ENCODE results near the gene KCTD17. TPM values are rescaled to one million over a fixed set of nuclear protein-coding genes. Genes with fewer than 3 reads are reported as not detected.

Gene KCTD17, protein sequence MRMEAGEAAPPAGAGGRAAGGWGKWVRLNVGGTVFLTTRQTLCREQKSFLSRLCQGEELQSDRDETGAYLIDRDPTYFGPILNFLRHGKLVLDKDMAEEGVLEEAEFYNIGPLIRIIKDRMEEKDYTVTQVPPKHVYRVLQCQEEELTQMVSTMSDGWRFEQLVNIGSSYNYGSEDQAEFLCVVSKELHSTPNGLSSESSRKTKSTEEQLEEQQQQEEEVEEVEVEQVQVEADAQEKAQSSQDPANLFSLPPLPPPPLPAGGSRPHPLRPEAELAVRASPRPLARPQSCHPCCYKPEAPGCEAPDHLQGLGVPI
- 51.1 and 55.3 TPM in 2 replicates for total RNA-seq

DNA sequence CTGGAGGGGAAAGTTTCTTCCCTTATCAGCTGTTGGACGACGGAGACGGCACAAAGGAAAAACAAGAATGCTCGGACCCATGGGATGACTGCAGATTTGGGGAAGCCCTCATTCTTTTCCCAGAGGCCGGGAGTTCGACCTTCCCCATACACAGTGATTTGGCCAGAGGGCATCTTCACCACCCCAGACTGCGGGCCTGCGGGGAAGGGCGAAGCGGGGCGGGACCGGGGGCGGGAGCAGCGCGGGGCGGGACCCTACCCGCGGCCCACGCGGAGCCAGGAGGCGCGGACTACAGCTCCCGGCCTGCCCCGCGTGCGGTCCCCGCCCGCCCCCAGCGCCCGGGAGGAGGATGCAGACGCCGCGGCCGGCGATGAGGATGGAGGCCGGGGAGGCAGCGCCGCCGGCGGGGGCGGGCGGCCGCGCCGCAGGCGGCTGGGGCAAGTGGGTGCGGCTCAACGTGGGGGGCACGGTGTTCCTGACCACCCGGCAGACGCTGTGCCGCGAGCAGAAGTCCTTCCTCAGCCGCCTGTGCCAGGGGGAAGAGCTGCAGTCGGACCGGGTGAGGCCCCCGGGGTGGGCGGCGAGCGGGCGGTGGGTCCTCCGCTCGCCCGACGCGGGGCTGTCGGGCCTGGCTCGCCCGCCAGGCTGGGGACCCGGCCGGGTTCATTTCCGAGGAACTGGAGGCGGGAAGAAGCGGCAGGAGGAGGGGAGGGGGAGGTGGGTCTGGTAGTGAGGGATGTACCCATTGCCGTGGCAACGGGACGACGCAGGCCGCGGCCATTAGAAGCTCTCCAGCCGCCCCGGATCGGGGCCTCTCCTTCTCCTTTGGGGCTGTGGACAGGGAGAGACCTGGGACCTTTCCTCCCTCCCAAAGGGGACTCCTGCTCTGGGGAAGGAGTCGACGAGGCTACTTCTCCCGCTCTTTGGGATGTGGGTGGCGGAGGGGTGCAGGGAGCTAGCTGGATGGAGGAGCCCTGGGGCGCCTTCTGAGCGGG is at the start of gene KCTD17:
Gene KCTD17, plus strand, starts transcription at position 352 of the 995 bp plus-strand sequence. Its CDS starts 19 bp downstream, at position 371.
- intact Hi-C loops (cut with micrococcal nuclease), result loop anchor here (1.0 to 5.0 kb wide), 3 partner anchors 28 to 148 kb away; no protein-coding TSS in a partner anchor

DNA sequence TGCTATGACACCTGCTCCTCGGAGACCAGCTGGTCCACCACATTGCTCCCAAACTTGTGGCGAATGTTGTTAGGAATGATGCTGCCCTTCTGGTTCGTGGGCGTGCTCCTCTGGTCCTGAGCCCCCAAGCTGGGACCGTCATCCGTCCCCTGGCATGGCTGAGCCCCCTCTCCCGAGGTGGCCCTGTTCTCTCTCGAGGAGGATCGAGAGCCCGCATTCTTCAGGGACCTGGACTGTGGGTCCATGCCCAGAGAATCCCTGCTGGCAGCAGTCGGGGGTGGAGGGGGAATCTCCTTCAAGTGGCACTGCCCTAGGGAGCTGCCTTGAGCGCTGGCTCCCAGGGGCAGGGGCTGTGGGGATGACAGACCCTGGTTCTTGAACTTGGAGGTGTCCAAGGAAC is 49.7 kb upstream of the KCTD17 start:
- intact Hi-C loops (cut with micrococcal nuclease), result no loop called here

DNA sequence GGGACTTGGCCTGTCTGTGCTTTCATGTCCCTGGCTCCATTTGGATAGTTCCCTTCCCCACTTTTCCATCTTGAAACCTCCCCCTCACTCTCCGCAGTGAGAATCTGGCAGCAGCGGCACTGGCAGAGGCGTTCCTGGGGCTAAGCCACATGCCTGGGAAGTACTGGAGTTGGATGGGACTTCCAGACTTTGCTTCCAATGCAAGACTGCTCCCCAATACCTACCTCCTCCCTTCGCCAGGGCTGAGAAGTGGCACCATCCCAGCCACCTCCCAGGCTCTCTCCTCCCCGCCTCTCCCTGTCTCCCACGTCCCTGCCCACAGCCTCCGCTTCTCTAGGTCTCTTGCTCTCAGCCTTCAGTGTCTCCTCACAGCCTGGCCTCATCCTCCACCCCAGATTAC is 48.9 kb upstream of the KCTD17 start:
- intact Hi-C loops (cut with micrococcal nuclease), result no loop called here

DNA sequence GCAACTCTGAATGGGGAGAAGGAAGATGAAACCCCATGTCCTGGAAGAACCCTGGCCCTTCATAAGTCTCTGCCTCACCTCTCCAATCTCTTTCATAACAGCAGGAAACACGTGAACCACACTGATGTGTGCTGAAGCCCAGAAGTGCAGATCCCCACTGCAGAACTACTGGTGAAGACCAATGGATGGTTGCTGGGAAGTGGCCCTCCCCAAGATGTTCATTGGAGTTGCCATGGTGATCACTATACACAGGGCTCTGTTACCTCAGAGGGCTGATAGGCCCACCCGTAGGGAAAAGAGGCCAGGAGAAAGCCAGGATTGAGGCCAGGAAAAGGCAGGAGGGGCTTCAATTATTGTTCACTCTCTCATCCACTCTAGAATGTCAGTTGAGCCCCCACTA is 43.9 kb upstream of the KCTD17 start:
- intact Hi-C loops (cut with micrococcal nuclease), result no loop called here

DNA sequence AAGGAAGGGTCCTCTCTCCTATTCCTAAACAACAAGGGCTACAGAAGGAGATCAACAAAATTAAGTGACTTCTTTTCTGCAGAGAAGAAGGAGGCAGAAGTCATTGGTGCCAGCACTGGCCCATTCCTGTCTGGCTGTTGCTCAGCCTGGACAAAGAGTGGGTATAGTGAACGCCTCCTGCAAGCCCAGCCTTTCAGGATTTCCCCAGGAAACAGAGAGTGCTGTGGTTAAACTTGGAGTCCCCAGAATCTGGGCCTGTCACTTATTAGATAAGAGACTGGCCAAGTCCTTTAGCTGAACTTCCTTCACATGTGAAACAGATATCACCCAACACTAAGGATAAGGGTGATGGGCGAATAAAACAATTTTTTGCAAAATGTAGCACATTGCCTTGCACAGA is 43.2 kb upstream of the KCTD17 start:
- intact Hi-C loops (cut with micrococcal nuclease), result no loop called here

DNA sequence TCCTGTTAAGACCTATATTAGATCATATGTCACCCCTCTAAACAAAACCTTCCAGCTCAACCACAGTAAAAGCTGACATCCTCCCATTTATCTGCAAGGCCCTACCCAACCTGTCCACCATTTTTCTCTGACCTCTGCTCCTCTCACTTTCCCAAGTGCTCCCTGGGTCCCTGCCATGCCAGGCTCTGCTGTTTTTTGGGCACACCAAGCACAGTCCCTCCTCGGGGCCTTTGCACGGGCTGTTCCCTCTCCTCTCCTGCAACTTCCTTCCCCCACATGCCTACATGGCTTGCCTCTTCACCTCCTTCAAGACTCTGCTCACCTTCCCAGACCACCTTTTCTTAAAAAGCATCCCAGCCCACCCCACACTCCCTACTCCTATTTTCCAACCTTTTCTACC is 42.1 kb upstream of the KCTD17 start:
- intact Hi-C loops (cut with micrococcal nuclease), result no loop called here

DNA sequence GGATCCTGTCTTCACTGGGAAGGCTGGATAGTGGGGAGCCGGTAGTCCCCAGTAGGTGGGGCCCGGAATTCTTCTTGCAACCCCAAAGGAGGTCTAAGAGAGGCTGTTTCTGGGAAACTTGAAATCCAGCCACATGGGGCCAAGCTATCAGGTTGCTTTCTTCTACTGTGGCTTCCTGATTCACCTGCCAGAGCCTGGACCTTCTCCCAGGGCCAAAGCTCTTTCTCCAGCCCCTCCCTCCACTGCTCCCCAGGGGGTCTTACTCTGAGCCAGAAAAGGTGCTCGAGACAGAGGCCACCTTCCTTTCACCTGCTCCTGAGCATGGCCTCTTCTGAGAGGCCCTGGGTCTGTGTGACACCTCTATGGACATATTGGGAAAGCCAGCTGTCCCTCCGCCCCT is 41.4 kb upstream of the KCTD17 start:
- intact Hi-C loops (cut with micrococcal nuclease), result no loop called here

DNA sequence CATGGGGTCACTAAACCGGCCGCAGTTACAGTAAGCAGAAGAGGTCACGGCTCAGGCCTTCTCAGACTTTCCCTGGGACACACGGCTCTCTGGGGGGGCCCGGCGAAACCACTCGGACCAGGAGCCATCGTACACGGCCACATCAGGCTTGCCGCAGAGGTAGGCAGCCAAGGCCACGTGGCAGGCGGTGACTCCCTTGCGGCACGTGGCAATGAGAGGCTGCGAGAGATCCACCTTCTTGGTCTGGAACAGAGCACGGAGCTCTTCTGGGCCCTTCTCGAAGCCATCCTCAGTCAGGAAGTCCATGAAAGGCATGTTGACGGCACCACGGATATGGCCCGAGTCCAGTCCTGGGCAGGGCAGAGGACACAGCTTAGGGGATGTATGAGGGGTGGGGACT is 40.6 kb upstream of the KCTD17 start:
- intact Hi-C loops (cut with micrococcal nuclease), result no loop called here

DNA sequence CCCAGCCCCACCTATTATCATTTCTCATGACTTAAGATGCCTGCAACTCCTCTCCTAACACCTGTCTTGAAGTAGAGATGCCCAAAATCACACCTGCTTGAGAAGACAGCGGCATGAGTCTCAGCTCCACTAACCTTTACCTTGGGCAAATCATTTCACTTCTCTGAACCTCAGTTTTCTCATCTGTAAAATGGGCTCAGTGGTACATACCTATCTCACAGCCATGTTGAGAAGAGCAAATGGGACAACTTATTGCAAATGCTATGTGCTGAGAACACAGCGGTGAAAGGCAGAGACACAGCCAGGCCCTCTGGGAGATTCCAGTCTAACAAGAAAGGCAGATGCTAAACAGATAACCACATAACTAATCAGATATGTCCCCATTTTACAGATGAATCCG is 40.1 kb upstream of the KCTD17 start:
- intact Hi-C loops (cut with micrococcal nuclease), result no loop called here

DNA sequence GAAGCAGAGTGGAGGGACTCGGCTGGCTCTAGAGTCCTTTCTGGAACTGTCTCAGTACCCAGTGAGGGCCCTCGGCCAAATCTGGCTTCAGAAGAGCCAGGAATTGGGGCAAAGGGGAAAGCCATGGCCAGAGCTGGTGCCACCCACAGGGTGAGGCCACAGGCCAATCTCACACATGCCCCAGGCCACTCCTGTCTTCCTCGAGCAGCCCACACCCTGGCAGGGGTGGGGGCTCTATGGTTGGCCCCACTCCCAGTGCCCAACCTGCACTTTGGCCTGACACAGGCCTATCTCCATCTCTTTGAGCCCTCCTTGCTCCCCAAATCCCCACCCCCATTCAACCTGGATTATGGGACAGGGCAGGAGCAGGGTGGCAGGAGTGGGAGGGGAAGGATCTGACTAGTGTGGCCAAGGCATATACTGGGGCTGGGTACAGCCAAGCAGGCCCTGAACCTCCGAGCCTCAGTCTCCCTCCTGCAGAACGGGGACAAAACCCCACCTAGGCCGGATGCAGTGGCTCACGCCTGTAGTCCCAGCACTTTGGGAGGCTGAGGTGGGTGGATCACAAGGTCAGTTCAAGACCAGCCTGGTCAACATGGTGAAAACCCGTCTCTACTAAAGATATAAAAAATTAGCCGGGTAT is 39.2 kb upstream of the KCTD17 start:
- intact Hi-C loops (cut with micrococcal nuclease), result no loop called here

DNA sequence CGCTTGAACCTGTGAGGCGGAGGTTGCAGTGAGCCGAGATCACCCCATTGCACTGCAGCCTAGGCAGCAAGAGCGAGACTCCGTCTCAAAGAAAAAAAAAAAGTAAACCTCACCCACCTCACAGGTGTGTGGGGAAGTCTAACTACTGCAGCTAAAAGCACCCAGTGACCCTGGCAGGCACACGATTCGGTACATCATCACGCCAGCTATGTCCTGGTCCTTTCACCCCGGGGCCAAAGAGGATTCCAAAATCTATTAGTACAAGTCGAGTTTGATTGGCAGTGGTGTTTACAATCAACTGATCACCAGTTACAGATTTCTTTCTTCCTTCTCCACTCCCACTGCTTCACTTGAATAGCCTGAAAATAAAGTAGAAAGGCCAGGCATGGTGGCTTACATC is 38.6 kb upstream of the KCTD17 start:
- intact Hi-C loops (cut with micrococcal nuclease), result no loop called here

DNA sequence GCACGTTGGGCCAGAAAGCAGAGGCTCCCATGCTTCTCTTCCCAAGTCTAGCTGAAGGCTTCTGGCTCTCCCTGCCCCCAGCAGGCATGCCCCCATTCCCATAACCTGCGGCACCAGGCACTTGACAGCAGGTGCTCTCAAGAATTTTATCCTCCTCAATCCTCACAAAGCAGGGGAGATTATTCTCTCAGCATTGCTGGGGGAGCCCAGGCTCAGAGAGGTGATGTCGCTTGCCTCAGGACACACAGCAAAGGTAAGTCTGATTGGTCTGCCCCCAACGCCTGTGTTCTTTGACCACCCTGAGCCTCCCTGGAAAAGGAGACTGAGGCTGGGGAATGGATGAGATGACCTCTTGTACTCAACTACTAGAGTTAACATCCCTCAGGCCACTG is 37.1 kb upstream of the KCTD17 start:
- intact Hi-C loops (cut with micrococcal nuclease), result no loop called here

DNA sequence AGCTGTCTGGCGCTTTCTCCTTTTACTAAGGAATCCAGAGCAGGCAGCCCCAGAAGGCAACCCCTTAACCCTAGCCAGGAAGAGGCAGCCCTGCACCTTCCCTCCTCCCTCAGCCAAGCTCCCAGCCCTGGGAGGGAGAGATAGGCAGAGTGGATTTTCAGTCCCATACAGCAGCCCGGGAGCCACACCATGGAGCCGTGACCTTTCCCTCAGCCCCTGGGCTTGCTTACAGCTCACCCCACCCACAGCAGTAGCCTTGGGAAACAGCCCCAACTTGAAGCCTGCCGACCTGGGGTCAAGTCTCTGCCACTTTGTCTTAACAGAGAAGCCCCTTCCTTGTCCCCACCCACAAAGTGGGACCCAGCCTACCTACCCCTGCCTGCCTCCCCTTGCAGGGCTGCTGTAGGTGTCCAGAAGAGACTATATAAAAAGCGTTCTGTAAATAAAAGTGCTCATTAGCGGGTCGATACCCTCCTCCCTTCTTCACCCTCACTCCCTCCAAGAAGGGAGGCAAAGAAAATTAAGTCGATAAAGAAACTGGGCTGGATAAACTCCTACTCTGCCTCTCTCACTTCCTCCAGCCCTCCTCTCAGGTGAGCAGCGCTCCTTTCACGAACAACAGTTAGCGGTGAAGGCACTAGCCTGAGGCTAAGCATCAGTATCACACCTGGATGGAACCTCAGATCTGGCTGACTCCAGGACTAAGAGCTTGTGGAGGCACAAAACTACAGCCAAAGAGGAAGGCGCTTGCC is 36.5 kb upstream of the KCTD17 start:
- intact Hi-C loops (cut with micrococcal nuclease), result no loop called here

DNA sequence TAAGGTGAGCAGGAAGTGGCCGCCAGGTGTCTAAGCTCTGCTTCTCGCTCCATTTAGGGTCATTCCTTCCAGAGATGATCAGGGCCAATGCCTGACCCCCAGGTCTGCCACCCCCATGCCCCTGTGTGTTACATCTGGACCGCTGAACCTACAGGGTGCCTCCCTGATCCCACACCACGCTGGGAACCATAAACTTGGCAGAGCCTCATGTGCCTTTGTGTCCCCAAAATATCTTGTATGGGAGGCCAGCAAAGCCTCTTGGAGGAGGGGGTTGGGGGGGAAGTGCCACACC is 36.0 kb upstream of the KCTD17 start:
- intact Hi-C loops (cut with micrococcal nuclease), result no loop called here

DNA sequence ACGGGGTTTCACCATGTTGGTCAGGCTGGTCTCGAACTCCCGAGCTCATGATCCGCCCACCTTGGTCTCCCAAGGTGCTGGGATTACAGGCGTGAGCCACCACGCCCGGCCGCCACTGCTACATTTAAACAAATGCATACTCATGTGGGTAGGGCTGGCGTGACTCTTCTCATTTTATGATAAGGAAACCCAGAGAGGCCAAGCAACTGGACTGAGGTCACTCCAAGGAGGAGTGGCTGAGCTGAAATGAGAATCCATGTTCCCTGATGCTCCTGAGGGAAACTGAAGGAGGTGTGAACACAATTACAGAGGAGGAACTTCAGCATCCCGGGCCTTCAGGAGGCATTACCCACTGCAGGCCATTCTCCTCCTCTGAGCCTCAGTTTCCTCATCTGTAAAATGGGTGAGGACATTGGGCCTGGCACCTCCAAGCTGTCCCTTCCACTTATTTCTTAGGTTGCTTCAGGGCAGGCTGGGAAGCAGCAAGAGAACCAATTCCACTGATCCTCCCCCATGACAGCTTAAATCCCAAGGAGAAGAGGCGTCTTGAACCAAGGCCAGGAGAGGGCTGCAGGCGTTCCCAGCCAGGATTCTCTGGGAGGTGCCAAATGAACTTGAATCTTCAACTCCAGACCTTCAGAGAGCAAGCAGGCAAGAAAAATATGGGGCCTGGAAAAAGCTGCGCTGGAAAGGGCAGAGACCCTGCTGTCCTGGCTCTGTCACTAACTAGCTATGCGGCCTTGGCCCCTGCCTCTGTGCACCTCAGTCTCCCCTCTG is 35.2 kb upstream of the KCTD17 start:
- intact Hi-C loops (cut with micrococcal nuclease), result no loop called here

DNA sequence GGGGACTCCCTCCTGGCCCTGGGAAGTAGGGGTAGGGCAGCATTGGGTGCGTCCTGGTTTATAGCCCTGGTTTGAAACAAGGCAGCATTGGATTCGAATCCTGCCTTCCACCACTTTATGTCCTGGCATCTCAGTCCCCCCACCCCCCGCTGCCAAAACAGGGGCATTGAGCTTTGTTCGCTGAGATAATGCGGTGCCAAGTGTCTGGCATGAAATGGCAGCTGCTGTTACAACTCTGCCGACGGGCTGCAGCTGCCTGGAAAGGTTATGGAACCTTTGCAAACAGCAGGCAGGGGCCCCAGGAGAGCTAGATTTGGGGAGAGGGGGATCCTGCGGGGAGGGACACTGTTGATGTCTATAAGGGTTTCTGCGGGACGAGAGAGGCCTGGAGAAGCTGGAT is 34.2 kb upstream of the KCTD17 start:
- intact Hi-C loops (cut with micrococcal nuclease), result no loop called here

DNA sequence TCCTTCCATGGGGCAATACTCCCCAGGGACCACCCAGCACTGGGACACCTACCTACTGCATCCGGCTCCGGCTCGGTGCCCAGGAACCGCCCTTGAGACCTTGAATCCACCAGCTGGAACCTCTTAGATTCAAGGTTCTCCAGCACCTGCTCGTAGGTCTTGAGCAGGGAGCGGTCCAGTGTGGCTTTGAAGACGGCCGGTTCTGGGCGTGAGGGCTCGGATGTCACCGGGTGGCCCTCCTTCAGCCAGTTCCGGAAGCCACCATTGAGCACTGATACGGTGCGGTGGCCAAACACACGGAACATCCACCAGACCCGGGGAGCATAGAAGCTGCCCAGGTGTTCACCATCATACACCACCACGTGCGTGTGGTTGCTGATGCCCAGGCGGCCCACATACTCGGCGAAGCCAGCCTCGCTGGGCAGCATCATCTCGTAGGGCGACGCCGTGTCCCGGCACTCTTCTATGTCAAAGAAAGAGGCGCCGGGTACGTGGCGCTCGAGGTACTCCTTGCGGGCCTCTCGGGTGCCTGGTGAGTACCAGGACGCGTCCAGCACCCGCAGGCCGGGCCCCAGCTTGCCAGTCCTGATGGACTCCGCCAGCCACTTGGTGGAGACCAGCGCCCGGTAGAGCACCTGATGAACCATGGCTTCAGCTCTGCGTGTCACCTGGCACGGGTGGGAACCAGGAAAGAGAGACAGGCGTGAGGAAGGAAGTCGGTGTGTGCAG is 33.3 kb upstream of the KCTD17 start:
- intact Hi-C loops (cut with micrococcal nuclease), result no loop called here

DNA sequence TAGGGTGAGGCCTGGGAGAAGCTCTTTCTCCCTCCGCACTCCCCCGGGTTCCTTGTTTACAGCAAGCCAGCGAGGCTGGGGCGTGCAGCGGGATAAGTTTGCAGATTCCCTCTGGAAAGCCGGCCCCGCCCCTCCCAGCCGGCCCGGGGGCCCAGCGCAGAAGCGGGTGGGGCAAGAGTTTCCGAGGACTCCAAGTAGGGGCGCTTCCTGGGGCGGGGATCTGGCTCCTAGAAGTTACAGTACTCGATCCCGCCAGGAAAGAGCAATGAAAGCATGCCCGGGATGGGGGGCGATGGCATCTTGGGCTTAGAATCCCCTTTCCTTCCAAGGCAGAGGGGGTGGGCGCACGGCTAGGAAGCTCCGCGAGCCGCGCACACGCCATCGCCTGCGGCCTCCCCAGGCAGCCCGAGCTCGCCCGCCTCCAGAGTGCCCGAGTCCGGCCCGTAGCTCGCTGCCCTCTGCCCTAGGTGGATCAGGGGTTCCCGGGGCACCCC is 32.7 kb upstream of the KCTD17 start:
- intact Hi-C loops (cut with micrococcal nuclease), result loop anchor here (1.0 kb wide), 1 partner anchor 179 kb away; no protein-coding TSS in a partner anchor
